Measurements from ENCODE around the gene MCM7. TPM values are rescaled to one million over a fixed set of nuclear protein-coding genes. Genes with fewer than 3 reads are reported as not detected.
A peak's percentile ranks its signal among the peaks of the same experiment; 100 is the strongest.

Gene MCM7
- total RNA-seq, 1 experiment from 2014 or later: 109 TPM

DNA sequence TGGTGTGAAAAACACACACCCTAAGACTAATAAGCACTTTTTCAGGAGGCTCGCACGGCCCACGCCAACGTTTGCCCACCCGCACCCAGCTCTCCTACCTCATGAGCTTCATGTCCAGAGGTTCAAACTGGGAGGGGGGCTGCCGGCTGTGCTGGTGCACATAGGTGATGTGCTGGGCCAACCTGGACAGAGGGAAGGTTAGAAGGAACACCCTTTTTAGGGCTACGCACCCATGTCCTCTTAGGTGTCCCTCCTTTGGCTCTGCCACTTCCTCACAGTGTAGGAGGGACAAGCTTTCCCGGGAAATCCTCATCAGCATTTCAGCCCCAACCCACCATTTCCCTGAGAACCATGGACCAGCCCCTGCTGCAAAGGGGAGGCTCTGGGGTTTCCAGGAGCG, 5.9 kb downstream of the MCM7 start:
- no peaks in the 10 kb centered on the region for H3K9me3 ChIP-seq (ENCODE audit: low read length)
- DNase-seq: no peak
- peaks cover 24% of the 10 kb centered on the region for H3K79me2 ChIP-seq (ENCODE audit: low read length)

GRCh38 chr7:100093925-100094486, 7.2 kb downstream of the MCM7 start:
- H3K4me3 ChIP-seq (ENCODE audit: low read length): no peak overlapping the region
- DNase-seq: no peak
- H3K79me2 ChIP-seq (ENCODE audit: low read length): peaks cover 20% of the 10 kb centered on the region
- no peak overlapping the region for H3K9ac ChIP-seq (ENCODE audit: low read length)
- no peak overlapping the region for H3K4me2 ChIP-seq (ENCODE audit: low read depth, low read length, poor library complexity, severe bottlenecking)
- peaks cover 51% of the 10 kb centered on the region for H3K36me3 ChIP-seq (ENCODE audit: insufficient read depth, low read length)
- H3K27ac ChIP-seq (ENCODE audit: low read length): no peak overlapping the region
- peaks cover 13% of the 10 kb centered on the region for H3K4me1 ChIP-seq (ENCODE audit: low read length)
- 0 out of 2 replicates have a peak, but pooled peaks cover 5% of the 10 kb centered on the region for H4K20me1 ChIP-seq (ENCODE audit: insufficient read depth, low read depth, low read length)
- H2AFZ ChIP-seq (ENCODE audit: low read length): no peak overlapping the region
- no peaks in the 10 kb centered on the region for H3K27me3 ChIP-seq (ENCODE audit: low read length)
- no peaks in the 10 kb centered on the region for H3K9me2 ChIP-seq (replicated peaks; ENCODE audit: insufficient read depth, low read length)
- H3K9me3 ChIP-seq (ENCODE audit: low read length): no peaks in the 10 kb centered on the region

More for the DNA sequence above, 5.9 kb downstream of the MCM7 start:
- no peak overlapping the region for H3K9ac ChIP-seq (ENCODE audit: low read length)
- no peaks in the 10 kb centered on the region for H3K27me3 ChIP-seq (ENCODE audit: low read length)
- no peaks in the 10 kb centered on the region for H3K9me2 ChIP-seq (replicated peaks; ENCODE audit: insufficient read depth, low read length)
- H3K4me3 ChIP-seq (ENCODE audit: low read length): no peak overlapping the region
- H3K4me2 ChIP-seq (ENCODE audit: low read depth, low read length, poor library complexity, severe bottlenecking): no peak overlapping the region
- H2AFZ ChIP-seq (ENCODE audit: low read length): no peak overlapping the region
- peaks cover 13% of the 10 kb centered on the region for H3K4me1 ChIP-seq (ENCODE audit: low read length)
- no peak overlapping the region for H3K27ac ChIP-seq (ENCODE audit: low read length)
- peaks cover 60% of the 10 kb centered on the region for H3K36me3 ChIP-seq (ENCODE audit: insufficient read depth, low read length)
- peaks cover 17% of the 10 kb centered on the region; the same call in 1 of the 2 replicates for H4K20me1 ChIP-seq (ENCODE audit: insufficient read depth, low read depth, low read length)

DNA sequence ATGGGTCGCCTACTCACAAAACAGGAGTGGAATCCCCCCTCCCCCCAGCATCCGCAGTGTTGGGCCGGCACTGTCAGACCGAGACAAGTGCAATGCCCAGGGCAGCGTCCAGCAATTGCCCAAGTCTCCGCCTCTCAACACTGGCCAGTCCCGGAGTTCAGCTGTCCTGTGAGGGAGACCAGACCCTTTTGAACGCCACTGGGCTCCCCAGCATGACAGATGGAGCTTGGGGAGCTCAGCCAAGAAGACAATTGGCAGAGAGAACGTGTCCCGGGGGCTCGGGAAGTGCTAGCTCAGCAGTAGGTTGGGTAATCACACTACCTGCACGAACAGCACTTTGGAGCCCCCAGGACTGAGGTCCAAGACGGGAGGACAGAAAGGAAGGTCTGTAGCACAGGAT, 7.7 kb downstream of the MCM7 start:
- Histone ChIP-seq H3K27me3 (ENCODE audit: low read length) (no peaks in the 10 kb centered on the region), H4K20me1 (ENCODE audit: insufficient read depth, low read depth, low read length) (0 out of 2 replicates have a peak, but pooled peaks cover 3% of the 10 kb centered on the region), H3K79me2 (ENCODE audit: low read length) (peaks cover 16% of the 10 kb centered on the region), H3K4me3 (ENCODE audit: low read length) (no peak overlapping the region), H3K4me1 (ENCODE audit: low read length) (peaks cover 14% of the 10 kb centered on the region), H3K9me3 (ENCODE audit: low read length) (no peaks in the 10 kb centered on the region), H3K36me3 (ENCODE audit: insufficient read depth, low read length) (peaks cover 46% of the 10 kb centered on the region; the same call in 1 of the 2 replicates), H3K9ac (ENCODE audit: low read length) (no peak overlapping the region), H3K9me2 (replicated peaks; ENCODE audit: insufficient read depth, low read length) (no peaks in the 10 kb centered on the region), H3K27ac (ENCODE audit: low read length) (no peak overlapping the region), H3K4me2 (ENCODE audit: low read depth, low read length, poor library complexity, severe bottlenecking) (no peak overlapping the region), H2AFZ (ENCODE audit: low read length) (no peak overlapping the region)
- peak; percentile 53 for DNase-seq

- no peak overlapping the region for H3K4me3 ChIP-seq (ENCODE audit: low read length)
- H3K79me2 ChIP-seq (ENCODE audit: low read length): peaks cover 12% of the 10 kb centered on the region
- H2AFZ ChIP-seq (ENCODE audit: low read length): no peak overlapping the region
- no peaks in the 10 kb centered on the region for H3K9me3 ChIP-seq (ENCODE audit: low read length)
- H3K27ac ChIP-seq (ENCODE audit: low read length): no peak overlapping the region
- H3K4me2 ChIP-seq (ENCODE audit: low read depth, low read length, poor library complexity, severe bottlenecking): no peak overlapping the region
- peaks cover 41% of the 10 kb centered on the region; the same call in 1 of the 2 replicates for H3K36me3 ChIP-seq (ENCODE audit: insufficient read depth, low read length)
- DNase-seq: no peak
- H3K9me2 ChIP-seq (replicated peaks; ENCODE audit: insufficient read depth, low read length): no peaks in the 10 kb centered on the region
- H4K20me1 ChIP-seq (ENCODE audit: insufficient read depth, low read depth, low read length): 0 out of 2 replicates have a peak, but pooled peaks cover 3% of the 10 kb centered on the region
- H3K4me1 ChIP-seq (ENCODE audit: low read length): peaks cover 18% of the 10 kb centered on the region
- H3K27me3 ChIP-seq (ENCODE audit: low read length): no peaks in the 10 kb centered on the region
- H3K9ac ChIP-seq (ENCODE audit: low read length): no peak overlapping the region
Measured at GRCh38 chr7:100093054-100093453, 8.1 kb downstream of the MCM7 start.

- no peak overlapping the region for H3K9ac ChIP-seq (ENCODE audit: low read length)
Measured at GRCh38 chr7:100091411-100092181, 9.6 kb downstream of the MCM7 start.

DNA sequence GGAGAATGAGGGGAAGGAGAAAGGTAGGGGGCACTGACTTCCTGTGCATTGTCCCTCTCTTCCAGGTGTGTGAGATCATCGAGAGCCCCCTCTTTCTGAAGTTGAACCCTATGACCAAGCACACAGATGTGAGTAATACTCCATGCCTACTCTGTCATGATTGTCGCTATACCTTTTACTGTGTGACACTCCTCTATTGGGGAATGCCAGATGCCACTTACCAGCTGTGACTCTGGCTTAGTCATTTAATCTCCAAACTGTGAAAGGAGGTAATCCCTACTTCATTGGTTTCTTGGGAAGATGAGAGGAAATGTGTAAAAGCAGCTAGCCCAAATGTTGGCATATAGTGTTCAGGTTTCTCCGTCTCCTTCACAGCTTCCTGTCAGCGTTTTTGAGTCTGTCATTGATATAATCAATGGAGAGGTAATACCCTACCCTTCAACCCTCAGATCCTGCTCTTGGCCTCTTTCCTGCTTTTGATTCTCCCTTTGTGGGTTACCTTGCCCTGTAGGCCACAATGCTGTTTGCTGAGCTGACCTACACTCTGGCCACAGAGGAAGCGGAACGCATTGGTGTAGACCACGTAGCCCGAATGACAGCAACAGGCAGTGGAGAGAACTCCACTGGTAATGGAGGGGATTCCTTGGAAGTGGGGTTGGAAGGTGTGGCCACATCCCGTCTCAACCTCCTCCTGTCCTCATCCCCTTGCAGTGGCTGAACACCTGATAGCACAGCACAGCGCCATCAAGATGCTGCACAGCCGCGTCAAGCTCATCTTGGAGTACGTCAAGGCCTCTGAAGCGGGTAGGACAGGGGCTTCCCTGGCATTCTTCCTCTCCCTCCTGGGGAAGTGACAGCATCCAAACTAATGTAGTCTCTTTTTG, 10.4 kb downstream of the MCM7 start:
- Histone ChIP-seq H3K9me2 (replicated peaks; ENCODE audit: insufficient read depth, low read length) (no peaks in the 10 kb centered on the region), H2AFZ (ENCODE audit: low read length) (no peak overlapping the region), H3K36me3 (ENCODE audit: insufficient read depth, low read length) (peaks cover 25% of the 10 kb centered on the region; the same call in 1 of the 2 replicates), H4K20me1 (ENCODE audit: insufficient read depth, low read depth, low read length) (0 out of 2 replicates have a peak, but pooled peaks cover 3% of the 10 kb centered on the region), H3K9me3 (ENCODE audit: low read length) (no peaks in the 10 kb centered on the region), H3K79me2 (ENCODE audit: low read length) (peaks cover 11% of the 10 kb centered on the region), H3K27me3 (ENCODE audit: low read length) (no peaks in the 10 kb centered on the region), H3K4me2 (ENCODE audit: low read depth, low read length, poor library complexity, severe bottlenecking) (no peak overlapping the region), H3K4me1 (ENCODE audit: low read length) (peaks cover 20% of the 10 kb centered on the region), H3K4me3 (ENCODE audit: low read length) (no peak overlapping the region), H3K9ac (ENCODE audit: low read length) (no peak overlapping the region), H3K27ac (ENCODE audit: low read length) (no peak overlapping the region)
- DNase-seq: no peak

More at GRCh38 chr7:100091411-100092181, 9.6 kb downstream of the MCM7 start:
- Histone ChIP-seq H2AFZ (ENCODE audit: low read length) (no peak overlapping the region), H3K4me2 (ENCODE audit: low read depth, low read length, poor library complexity, severe bottlenecking) (no peak overlapping the region), H3K27ac (ENCODE audit: low read length) (no peak overlapping the region), H3K27me3 (ENCODE audit: low read length) (no peaks in the 10 kb centered on the region), H3K9me2 (replicated peaks; ENCODE audit: insufficient read depth, low read length) (no peaks in the 10 kb centered on the region), H4K20me1 (ENCODE audit: insufficient read depth, low read depth, low read length) (0 out of 2 replicates have a peak, but pooled peaks cover 3% of the 10 kb centered on the region), H3K4me3 (ENCODE audit: low read length) (no peak overlapping the region), H3K79me2 (ENCODE audit: low read length) (peaks cover 11% of the 10 kb centered on the region), H3K4me1 (ENCODE audit: low read length) (peaks cover 20% of the 10 kb centered on the region), H3K9me3 (ENCODE audit: low read length) (no peaks in the 10 kb centered on the region), H3K36me3 (ENCODE audit: insufficient read depth, low read length) (peaks cover 31% of the 10 kb centered on the region; the same call in 1 of the 2 replicates)
- peak; percentile 59 for DNase-seq

DNA sequence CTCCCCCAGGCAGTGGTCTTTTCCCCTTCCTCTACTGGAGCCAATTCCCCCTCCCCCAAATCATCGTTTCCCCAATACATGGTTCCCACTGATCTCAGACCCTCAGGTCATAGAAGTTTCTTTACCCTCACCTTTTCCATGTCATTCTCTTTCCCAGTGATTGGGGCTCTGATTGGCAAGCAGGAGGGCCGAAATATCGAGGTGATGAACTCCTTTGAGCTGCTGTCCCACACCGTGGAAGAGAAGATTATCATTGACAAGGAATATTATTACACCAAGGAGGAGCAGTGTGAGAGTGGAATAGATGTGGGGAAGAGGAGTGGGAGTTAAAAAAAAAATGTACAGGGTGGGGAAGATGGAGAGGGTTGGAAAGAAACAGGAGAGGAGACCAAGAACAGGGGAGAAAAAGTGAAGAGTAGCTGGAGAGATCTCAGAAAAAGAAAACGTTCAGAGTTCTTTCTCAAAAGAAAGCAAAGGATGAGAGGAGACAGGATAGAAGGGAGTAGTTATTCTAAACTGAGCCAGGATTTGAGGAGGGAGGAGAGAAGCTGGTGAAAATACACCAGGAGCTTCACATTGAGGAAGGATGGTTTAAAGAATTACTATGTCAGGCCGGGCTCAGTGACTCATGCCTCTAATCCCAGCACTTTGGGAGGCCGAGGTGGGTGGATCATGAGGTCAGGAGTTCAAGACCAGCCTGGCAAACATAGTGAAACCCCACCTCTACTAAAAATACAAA, 11.6 kb downstream of the MCM7 start:
- no peaks in the 10 kb centered on the region for H3K9me2 ChIP-seq (replicated peaks; ENCODE audit: insufficient read depth, low read length)
- H3K27me3 ChIP-seq (ENCODE audit: low read length): no peaks in the 10 kb centered on the region
- H3K9ac ChIP-seq (ENCODE audit: low read length): peak overlapping the region; percentile 94
- peaks cover 17% of the 10 kb centered on the region; the same call in 1 of the 2 replicates for H3K36me3 ChIP-seq (ENCODE audit: insufficient read depth, low read length)
- H3K4me1 ChIP-seq (ENCODE audit: low read length): peaks cover 20% of the 10 kb centered on the region
- no peaks in the 10 kb centered on the region for H4K20me1 ChIP-seq (ENCODE audit: insufficient read depth, low read depth, low read length)
- peaks cover 11% of the 10 kb centered on the region for H3K79me2 ChIP-seq (ENCODE audit: low read length)
- peak overlapping the region; percentile 96 for H3K4me3 ChIP-seq (ENCODE audit: low read length)
- DNase-seq: no peak
- H3K27ac ChIP-seq (ENCODE audit: low read length): peak overlapping the region; percentile 55; the same call in 1 of the 2 replicates
- peak overlapping the region; percentile 96 for H3K4me2 ChIP-seq (ENCODE audit: low read depth, low read length, poor library complexity, severe bottlenecking)
- no peak overlapping the region; the same call in 1 of the 2 replicates for H2AFZ ChIP-seq (ENCODE audit: low read length)
- no peaks in the 10 kb centered on the region for H3K9me3 ChIP-seq (ENCODE audit: low read length)

Measured in Karpas-422 (cell line).